K562 (cell line): ENCODE data around the gene ALCAM. TPM values are rescaled to one million over a fixed set of nuclear protein-coding genes. Genes with fewer than 3 reads are reported as not detected.

Source experiments
- ATAC-seq: fragments of 200-7000 bp; cut with Tn5 transposase; 3 replicates; pipeline ENCODE4 v1.9.1; 2020; ENCODE audit warnings: moderate library complexity
- BruUV-seq: library from RNA; stranded (reverse); fragments of 400-500 nt; replicated peaks from 2 replicates; lab custom pipeline; 2021; lab: Mats Ljungman, UMichigan
- CTCF ChIA-PET: fragments of 300-600 bp; formaldehyde crosslinking; extraction: SDS; loops from one replicate; lab custom pipeline; 2021; ENCODE audit warnings: low intra/inter-chr PET ratio; lab: Yijun Ruan, JAX
- POLR2A ChIA-PET: fragments of 300-600, 350-650 bp; sonication (Branson Sonifier 250); formaldehyde crosslinking; extraction: SDS; loops from one replicate; lab custom pipeline; 2021; ENCODE audit warnings: antibody characterized with exemption, inconsistent platforms; lab: Yijun Ruan, JAX
- DNase-seq, 4 experiments: peaks; one replicate each; pipeline versions ENCODE4 v3.0.0 to v3.0.0-alpha.2; 2011 to 2018; ENCODE audit warnings: low spot score in 3 of 4, mixed read lengths in 3 of 4; ENCODE audit errors: extremely low read depth in 1 of 4
- FAIRE-seq: peaks from 2 replicates; lab custom pipeline; 2011; peaks lifted over from hg19 to GRCh38; lab: Jason Lieb, UNC
- H2AFZ ChIP-seq: 2 replicates; pipeline ENCODE4 v1.6.0; 2011; ENCODE audit warnings: low read depth, low read length, control low read depth, inconsistent platforms
- H3K27ac ChIP-seq: fragments of 200-600 bp; 3 replicates; pipeline ENCODE4 v1.8.0; 2011; ENCODE audit warnings: low read depth, mild to moderate bottlenecking, control low read depth, inconsistent platforms, low read length, moderate library complexity, mixed read lengths; ENCODE audit errors: extremely low read depth
- H3K27me3 ChIP-seq, 2 experiments: fragments of 300-600 bp in 1 of 2; 2 replicates in 1 of 2; 3 replicates in 1 of 2; pipeline versions ENCODE4 v1.6.0 to v1.8.0; 2011; ENCODE audit warnings: inconsistent platforms in 2 of 2, low read length in 2 of 2, mild to moderate bottlenecking in 1 of 2, mixed read lengths in 1 of 2, moderate library complexity in 1 of 2; ENCODE audit not compliant: control insufficient read depth in 2 of 2, insufficient read depth in 2 of 2
- H3K36me3 ChIP-seq: fragments of 300-600 bp; 3 replicates; pipeline ENCODE4 v1.8.0; 2011; ENCODE audit warnings: mild to moderate bottlenecking, low read length, inconsistent platforms; ENCODE audit not compliant: control insufficient read depth, insufficient read depth
- H3K4me1 ChIP-seq, 2 experiments: fragments of 200-600 bp in 1 of 2; replicated peaks in 1 of 2; 2 replicates in 1 of 2; 3 replicates in 1 of 2; pipeline versions ENCODE4 v1.5.1 to v1.8.0; 2011; ENCODE audit warnings: inconsistent platforms in 2 of 2, low read length in 2 of 2, mild to moderate bottlenecking in 1 of 2, mixed read lengths in 1 of 2, moderate library complexity in 1 of 2; ENCODE audit not compliant: control insufficient read depth in 2 of 2, insufficient read depth in 2 of 2
- H3K4me2 ChIP-seq: 2 replicates; pipeline ENCODE4 v1.6.1; 2011; ENCODE audit warnings: low read length, control low read depth, inconsistent platforms, mixed read lengths; ENCODE audit not compliant: insufficient read depth
- H3K4me3 ChIP-seq: fragments of 200-600 bp; sonication (generic), shearing (Covaris generic); 2 replicates; pipeline ENCODE4 v1.5.1; 2016; ENCODE audit warnings: control low read depth, inconsistent platforms
- H3K79me2 ChIP-seq: fragments of 200-600 bp; 3 replicates; pipeline ENCODE4 v1.8.0; 2011; ENCODE audit warnings: low read length, inconsistent platforms; ENCODE audit not compliant: control insufficient read depth, insufficient read depth
- H3K9ac ChIP-seq, 2 experiments: 2 replicates each; pipeline versions ENCODE4 v1.6.0 to v1.6.1; 2011; ENCODE audit warnings: low read depth in 2 of 2, low read length in 2 of 2, control low read depth in 1 of 2, inconsistent platforms in 1 of 2, mild to moderate bottlenecking in 1 of 2, mixed read lengths in 1 of 2; ENCODE audit not compliant: insufficient read depth in 1 of 2
- H3K9me1 ChIP-seq: one replicate; pipeline ENCODE4 v1.6.0; 2011; ENCODE audit warnings: inconsistent platforms, mild to moderate bottlenecking, low read length, moderate library complexity; ENCODE audit not compliant: control insufficient read depth, insufficient read depth
- H3K9me3 ChIP-seq: replicated peaks from 2 replicates; pipeline ENCODE4 v1.5.1; 2011; ENCODE audit warnings: low read depth, low read length, inconsistent platforms; ENCODE audit not compliant: control insufficient read depth, insufficient read depth
- H4K20me1 ChIP-seq: replicated peaks from 2 replicates; pipeline ENCODE4 v1.6.1; 2011; ENCODE audit warnings: low read length, inconsistent platforms, mixed read lengths; ENCODE audit not compliant: control insufficient read depth, insufficient read depth
- DMBX1 ChIP-seq: fragments of 250-450 bp; sonication (Bioruptor Pico); IDR thresholded peaks from 2 replicates; pipeline ENCODE4 v1.8.0; 2022; ENCODE audit warnings: inconsistent platforms, mild to moderate bottlenecking, moderate library complexity, borderline replicate concordance
- ETV1 ChIP-seq: fragments of 450-650 bp; conservative IDR thresholded peaks from 2 replicates; pipeline ENCODE4 v1.6.1; 2016; ENCODE audit warnings: missing genetic modification characterization, control low read depth, low read depth, missing compliant biosample characterization
- ETV5 ChIP-seq: sonication (generic); formaldehyde crosslinking; IDR thresholded peaks from 2 replicates; pipeline ENCODE4 v1.4.0; 2020; ENCODE audit warnings: low read depth, mild to moderate bottlenecking, missing genetic modification reagents
- HLTF ChIP-seq: fragments of 450-650 bp; IDR thresholded peaks from 2 replicates; pipeline ENCODE4 v1.6.1; 2016
- ID3 ChIP-seq, 2 experiments: fragments of 250-450 bp in 1 of 2; fragments of 450-650 bp in 1 of 2; sonication (Bioruptor Pico) in 1 of 2; IDR thresholded peaks; 2 replicates each; pipeline versions ENCODE4 v1.6.1 to v1.8.0; 2016 to 2021; ENCODE audit warnings: mild to moderate bottlenecking in 2 of 2, moderate library complexity in 2 of 2, missing compliant biosample characterization in 1 of 2, missing genetic modification characterization in 1 of 2
- ILF3 ChIP-seq: fragments of 450-650 bp; IDR thresholded peaks from 2 replicates; pipeline ENCODE4 v1.6.1; 2018; ENCODE audit warnings: antibody characterized with exemption, mild to moderate bottlenecking, moderate library complexity, borderline replicate concordance
- JUND ChIP-seq, 2 experiments: IDR thresholded peaks; 2 replicates in 1 of 2; 3 replicates in 1 of 2; pipeline ENCODE4 v1.6.1; 2011; ENCODE audit warnings: borderline replicate concordance in 2 of 2, low read depth in 2 of 2, low read length in 2 of 2, improper control_type of control experiment in 1 of 2, missing biosample characterization in 1 of 2, missing genetic modification characterization in 1 of 2, missing genetic modification reagents in 1 of 2
- LCOR ChIP-seq: sonication (generic); formaldehyde crosslinking; IDR thresholded peaks from 2 replicates; pipeline ENCODE4 v1.8.0; 2022; ENCODE audit warnings: mild to moderate bottlenecking, missing genetic modification reagents
- NCOA4 ChIP-seq: fragments of 450-650 bp; IDR thresholded peaks from 2 replicates; pipeline ENCODE4 v1.6.1; 2018; ENCODE audit warnings: mild to moderate bottlenecking; ENCODE audit not compliant: partially characterized antibody
- POLR2B ChIP-seq: fragments of 450-650 bp; IDR thresholded peaks from 2 replicates; pipeline ENCODE4 v1.6.1; 2018; ENCODE audit warnings: low read depth; ENCODE audit not compliant: partially characterized antibody
- RBM22 ChIP-seq: fragments of 200-400 bp; formaldehyde crosslinking; IDR thresholded peaks from 2 replicates; pipeline ENCODE4 v1.6.1; 2018; ENCODE audit warnings: low read length, low read depth; ENCODE audit not compliant: poor library complexity, severe bottlenecking
- SMARCE1 ChIP-seq: fragments of 450-650 bp; IDR thresholded peaks from 2 replicates; pipeline ENCODE4 v1.7.1; 2016; ENCODE audit warnings: mild to moderate bottlenecking
- TAF9B ChIP-seq: fragments of 450-650 bp; IDR thresholded peaks from 2 replicates; pipeline ENCODE4 v1.6.1; 2018; ENCODE audit warnings: mild to moderate bottlenecking; ENCODE audit not compliant: partially characterized antibody
- ZNF197 ChIP-seq: fragments of 200-800 bp; sonication (Bioruptor generic); IDR thresholded peaks from 2 replicates; pipeline ENCODE4 v1.6.1; 2016; ENCODE audit warnings: low read depth, missing genetic modification characterization, missing compliant biosample characterization
- ZNF23 ChIP-seq: fragments of 250-450 bp; sonication (Bioruptor Pico); IDR thresholded peaks from 2 replicates; pipeline ENCODE4 v1.4.0; 2020; ENCODE audit warnings: mild to moderate bottlenecking
- ZNF589 ChIP-seq: fragments of 200-800 bp; sonication (Bioruptor generic); IDR thresholded peaks from 2 replicates; pipeline ENCODE4 v1.6.1; 2016; ENCODE audit warnings: low read depth, missing genetic modification characterization, missing compliant biosample characterization
- in situ Hi-C: fragments of 300-500 bp; cut with MboI; formaldehyde crosslinking; loops from 4 replicates; pipeline ENCODE4 v1.15.0; 2018; ENCODE audit warnings: inconsistent platforms, mixed read lengths
- intact Hi-C: fragments of 100-400 bp; cut with micrococcal nuclease; formaldehyde crosslinking; loops from 2 replicates; pipeline ENCODE4 v1.14.2; 2022
- polyA plus RNA-seq, 8 experiments: library from polyadenylated mRNA; depleted of rRNA in 4 of 8; stranded (reverse) in 5 of 8; unstranded in 3 of 8; fragments of >200 nt; fragmentation: Nextera tagmentation in 2 of 8; fragmentation: Illumina TruSeq in 1 of 8; extraction: Ambion mirVana in 2 of 8; extraction: Trizol in 1 of 8; gene quantifications; 2 replicates each; pipeline versions ENCODE4 v1.2.1 to v1.2.3, GENCODE V29; 2011 to 2014; ENCODE audit warnings: inconsistent platforms in 1 of 8, missing spikeins in 1 of 8
- total RNA-seq, 7 experiments: library from RNA; depleted of rRNA in 6 of 7; stranded (reverse); fragments of >200 nt in 6 of 7; fragmentation: Illumina TruSeq in 2 of 7; extraction: Trizol in 2 of 7; gene quantifications; 2 replicates each; pipeline versions ENCODE4 v1.2.1 to v1.2.3, GENCODE V29; 2011 to 2021; ENCODE audit warnings: low replicate concordance in 1 of 7
- TF ChIP-seq, protein P1 (sequence below): fragments of 250-450 bp; sonication (Bioruptor Pico); IDR thresholded peaks from 2 replicates; pipeline ENCODE4 v1.8.0; 2022; ENCODE audit warnings: inconsistent platforms
- TF ChIP-seq, protein P2 (sequence below): fragments of 450-650 bp; formaldehyde crosslinking; IDR thresholded peaks from 2 replicates; pipeline ENCODE4 v1.4.0; 2022; ENCODE audit warnings: mild to moderate bottlenecking, moderate library complexity

The ALCAM gene
- total and polyA plus RNA-seq, 9 of the 15 experiments (the other 6 are each of a cell fraction or from before 2014, with no cell fraction given), result 0.03 to 0.98 (median 0.14) TPM; not detected in 1

- ChIA-PET POLR2A (interaction anchor here (0.7 kb wide), 1 partner anchor 12 kb away, joined by 3 read pairs; no protein-coding TSS in a partner anchor), CTCF (no interaction called here)
- Histone ChIP-seq H3K4me3 (no peak overlapping the region), H3K79me2 (no peaks in the 10 kb centered on the region), H3K9me1 (no peaks in the 10 kb centered on the region), H3K4me2 (peak overlapping the region; percentile 25; the same call in 1 of the 2 replicates), H3K27ac (no peak overlapping the region), H3K27me3 (no peaks in the 10 kb centered on the region), H3K4me1 (peaks cover 5 to 23% of the 10 kb centered on the region in 2 experiments; a peak in 4 of 5 replicates), H4K20me1 (no peaks in the 10 kb centered on the region), H3K36me3 (no peaks in the 10 kb centered on the region), H2AFZ (no peak overlapping the region), H3K9me3 (no peaks in the 10 kb centered on the region), H3K9ac (no peak overlapping the region)
- intact Hi-C loops (no loop called here), in situ Hi-C loops (no loop called here)
- peak; percentile 92 for FAIRE-seq
- ATAC-seq, result peak; percentile 94
- no TSS peak for BruUV-seq
- peak; percentile 36 to 81 (median 52) for DNase-seq
- TF ChIP-seq RBM22, result no peak
- TF ChIP-seq NCOA4, result peak; percentile 63
- TF ChIP-seq ID3 (CRISPR knock-in tag; IDR thresholded peaks at IDR 0.05), result no peak
- TF ChIP-seq ID3 (tag; IDR thresholded peaks at IDR 0.05), result peak; percentile 54; the same call in 1 of the 2 replicates
- TF ChIP-seq HLTF, result no peak
- TF ChIP-seq ILF3, result no peak
- TF ChIP-seq ZNF589, result peak; percentile 53; the same call in 1 of the 2 replicates
- TF ChIP-seq DMBX1 (CRISPR knock-in tag), result no peak
- peak; percentile 78; the same call in 1 of the 2 replicates for TF ChIP-seq LCOR
- no peak for TF ChIP-seq POLR2B
- peak; percentile 89 for TF ChIP-seq ETV1 (tag)
- TF ChIP-seq ZNF23 (CRISPR knock-in tag), result no peak
- TF ChIP-seq ZNF197 (CRISPR knock-in tag), result 0 out of 2 replicates have a peak, but pooled peaks have one; percentile 37
- peak; percentile 92 for TF ChIP-seq SMARCE1
- TF ChIP-seq ETV5 (CRISPR knock-in tag), result peak; percentile 53; the same call in 1 of the 2 replicates
- TF ChIP-seq, protein P1, sequence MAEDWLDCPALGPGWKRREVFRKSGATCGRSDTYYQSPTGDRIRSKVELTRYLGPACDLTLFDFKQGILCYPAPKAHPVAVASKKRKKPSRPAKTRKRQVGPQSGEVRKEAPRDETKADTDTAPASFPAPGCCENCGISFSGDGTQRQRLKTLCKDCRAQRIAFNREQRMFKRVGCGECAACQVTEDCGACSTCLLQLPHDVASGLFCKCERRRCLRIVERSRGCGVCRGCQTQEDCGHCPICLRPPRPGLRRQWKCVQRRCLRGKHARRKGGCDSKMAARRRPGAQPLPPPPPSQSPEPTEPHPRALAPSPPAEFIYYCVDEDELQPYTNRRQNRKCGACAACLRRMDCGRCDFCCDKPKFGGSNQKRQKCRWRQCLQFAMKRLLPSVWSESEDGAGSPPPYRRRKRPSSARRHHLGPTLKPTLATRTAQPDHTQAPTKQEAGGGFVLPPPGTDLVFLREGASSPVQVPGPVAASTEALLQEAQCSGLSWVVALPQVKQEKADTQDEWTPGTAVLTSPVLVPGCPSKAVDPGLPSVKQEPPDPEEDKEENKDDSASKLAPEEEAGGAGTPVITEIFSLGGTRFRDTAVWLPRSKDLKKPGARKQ (CRISPR knock-in tag), result no peak
- TF ChIP-seq, protein P2, sequence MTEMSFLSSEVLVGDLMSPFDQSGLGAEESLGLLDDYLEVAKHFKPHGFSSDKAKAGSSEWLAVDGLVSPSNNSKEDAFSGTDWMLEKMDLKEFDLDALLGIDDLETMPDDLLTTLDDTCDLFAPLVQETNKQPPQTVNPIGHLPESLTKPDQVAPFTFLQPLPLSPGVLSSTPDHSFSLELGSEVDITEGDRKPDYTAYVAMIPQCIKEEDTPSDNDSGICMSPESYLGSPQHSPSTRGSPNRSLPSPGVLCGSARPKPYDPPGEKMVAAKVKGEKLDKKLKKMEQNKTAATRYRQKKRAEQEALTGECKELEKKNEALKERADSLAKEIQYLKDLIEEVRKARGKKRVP (CRISPR knock-in tag), result peak; percentile 72
- peak; percentile 46; the same call in 1 of the 2 replicates for TF ChIP-seq JUND (IDR thresholded peaks at IDR 0.05; ENCODE audit: borderline replicate concordance, low read depth, low read length)
- peak; percentile 36; the same call in 2 of the 3 replicates for TF ChIP-seq JUND (tag; IDR thresholded peaks at IDR 0.05; ENCODE audit: borderline replicate concordance, low read depth, low read length)
- peak; percentile 50 for TF ChIP-seq TAF9B
These were observed 247.8 kb downstream of the ALCAM start for GRCh38 chr3:105614288-105615030.
